Measurements from ENCODE around the gene BGN.

Gene BGN

DNA sequence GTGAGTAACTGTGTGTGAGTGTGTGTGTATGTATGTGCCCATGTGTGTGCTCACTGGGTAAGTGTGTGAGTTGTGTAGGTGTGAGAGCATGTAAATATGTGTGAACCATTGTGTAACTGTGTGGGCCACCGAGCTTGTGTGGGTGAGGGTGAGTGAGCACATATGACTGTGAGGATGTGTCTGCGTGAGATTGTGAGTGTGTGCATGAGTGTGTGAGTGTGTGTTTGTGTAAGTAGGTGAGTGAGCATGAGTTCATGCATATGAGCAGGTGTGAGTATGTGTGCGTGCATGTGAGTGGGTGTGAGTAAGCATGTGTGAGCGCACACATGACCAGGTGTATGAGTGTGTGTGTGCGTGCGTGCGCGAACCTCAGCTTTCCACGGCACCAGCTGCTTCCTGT, 21.3 kb downstream of the BGN start:
- Histone ChIP-seq H3K9ac (ENCODE audit: low read length) (no peak overlapping the region), H3K9me3 (ENCODE audit: insufficient read depth, low read length) (no peaks in the 10 kb centered on the region), H3K36me3 (ENCODE audit: low read length) (no peaks in the 10 kb centered on the region), H3K4me3 (ENCODE audit: insufficient read depth, low read length, poor library complexity, severe bottlenecking) (no peak overlapping the region), H3K27me3 (ENCODE audit: low read length) (no peaks in the 10 kb centered on the region), H3K27ac (ENCODE audit: low read depth, low read length) (no peak overlapping the region), H4K20me1 (ENCODE audit: low read depth, low read length) (no peaks in the 10 kb centered on the region), H3K79me2 (ENCODE audit: insufficient read depth, low read length) (no peaks in the 10 kb centered on the region), H2AFZ (ENCODE audit: low read depth, low read length, severe bottlenecking) (no peak overlapping the region), H3K4me2 (ENCODE audit: low read depth, low read length, poor library complexity, severe bottlenecking) (no peak overlapping the region), H3K9me2 (replicated peaks; ENCODE audit: insufficient read depth, low read length) (no peaks in the 10 kb centered on the region), H3F3A (ENCODE audit: insufficient read depth) (no peaks in the 10 kb centered on the region)
- TF ChIP-seq EZH2phosphoT487 (conservative IDR thresholded peaks at IDR 0.05; ENCODE audit: low read length), result no peak
- TF ChIP-seq, protein P1, sequence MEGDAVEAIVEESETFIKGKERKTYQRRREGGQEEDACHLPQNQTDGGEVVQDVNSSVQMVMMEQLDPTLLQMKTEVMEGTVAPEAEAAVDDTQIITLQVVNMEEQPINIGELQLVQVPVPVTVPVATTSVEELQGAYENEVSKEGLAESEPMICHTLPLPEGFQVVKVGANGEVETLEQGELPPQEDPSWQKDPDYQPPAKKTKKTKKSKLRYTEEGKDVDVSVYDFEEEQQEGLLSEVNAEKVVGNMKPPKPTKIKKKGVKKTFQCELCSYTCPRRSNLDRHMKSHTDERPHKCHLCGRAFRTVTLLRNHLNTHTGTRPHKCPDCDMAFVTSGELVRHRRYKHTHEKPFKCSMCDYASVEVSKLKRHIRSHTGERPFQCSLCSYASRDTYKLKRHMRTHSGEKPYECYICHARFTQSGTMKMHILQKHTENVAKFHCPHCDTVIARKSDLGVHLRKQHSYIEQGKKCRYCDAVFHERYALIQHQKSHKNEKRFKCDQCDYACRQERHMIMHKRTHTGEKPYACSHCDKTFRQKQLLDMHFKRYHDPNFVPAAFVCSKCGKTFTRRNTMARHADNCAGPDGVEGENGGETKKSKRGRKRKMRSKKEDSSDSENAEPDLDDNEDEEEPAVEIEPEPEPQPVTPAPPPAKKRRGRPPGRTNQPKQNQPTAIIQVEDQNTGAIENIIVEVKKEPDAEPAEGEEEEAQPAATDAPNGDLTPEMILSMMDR (IDR thresholded peaks at IDR 0.05; ENCODE audit: insufficient read depth, low read length, poor library complexity, severe bottlenecking), result no peak

DNA sequence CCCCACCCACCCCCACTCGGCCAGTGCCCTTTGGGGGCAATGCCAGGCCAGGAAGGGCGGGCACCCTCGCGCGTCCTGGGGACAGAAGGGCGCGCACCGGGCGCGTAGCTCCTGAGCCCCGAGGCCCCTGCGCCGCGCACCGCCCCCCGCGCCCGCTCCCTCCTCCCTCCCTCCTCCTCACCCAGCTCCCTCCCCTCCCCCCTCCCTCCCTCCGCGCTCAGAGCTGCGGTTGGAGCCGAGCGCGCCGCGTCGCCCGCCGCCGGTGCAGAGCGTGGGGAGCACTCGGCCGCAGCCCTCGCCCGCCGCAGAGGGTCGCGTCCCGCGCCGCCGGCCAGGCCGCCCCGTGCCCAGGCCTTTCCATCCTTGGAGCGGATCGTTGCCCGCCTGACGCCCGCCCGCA, 22.6 kb downstream of the BGN start, which contains the start of gene ATP2B3:
ATP2B3 (plus strand) TSS at position 220 of the 400 bp plus-strand sequence. CDS start 18,606 bp downstream, outside the sequence.
- Histone ChIP-seq H3K9me2 (replicated peaks; ENCODE audit: insufficient read depth, low read length) (no peaks in the 10 kb centered on the region), H3K27ac (ENCODE audit: low read depth, low read length) (no peak within 1 kb of the TSS), H3K4me2 (ENCODE audit: low read depth, low read length, poor library complexity, severe bottlenecking) (no peak within 1 kb of the TSS), H3K27me3 (ENCODE audit: low read length) (no peaks in the 10 kb centered on the region), H3K4me3 (ENCODE audit: insufficient read depth, low read length, poor library complexity, severe bottlenecking) (no peak within 1 kb of the TSS), H3K79me2 (ENCODE audit: insufficient read depth, low read length) (no peaks in the 10 kb centered on the region), H4K20me1 (ENCODE audit: low read depth, low read length) (no peaks in the 10 kb centered on the region), H2AFZ (ENCODE audit: low read depth, low read length, severe bottlenecking) (no peak within 1 kb of the TSS), H3K9ac (ENCODE audit: low read length) (no peak within 1 kb of the TSS), H3F3A (ENCODE audit: insufficient read depth) (no peaks in the 10 kb centered on the region), H3K9me3 (ENCODE audit: insufficient read depth, low read length) (no peaks in the 10 kb centered on the region), H3K36me3 (ENCODE audit: low read length) (no peaks in the 10 kb centered on the region)
- TF ChIP-seq, protein P1 (IDR thresholded peaks at IDR 0.05; ENCODE audit: insufficient read depth, low read length, poor library complexity, severe bottlenecking), result no peak
- no peak for TF ChIP-seq EZH2phosphoT487 (conservative IDR thresholded peaks at IDR 0.05; ENCODE audit: low read length)

GRCh38 chrX:153517946-153518834, 23.4 kb downstream of the BGN start:
- Histone ChIP-seq H3K27me3 (ENCODE audit: low read length) (no peaks in the 10 kb centered on the region), H3K36me3 (ENCODE audit: low read length) (no peaks in the 10 kb centered on the region), H3F3A (ENCODE audit: insufficient read depth) (no peaks in the 10 kb centered on the region), H3K4me3 (ENCODE audit: insufficient read depth, low read length, poor library complexity, severe bottlenecking) (no peak overlapping the region), H4K20me1 (ENCODE audit: low read depth, low read length) (no peaks in the 10 kb centered on the region), H3K9me2 (replicated peaks; ENCODE audit: insufficient read depth, low read length) (no peaks in the 10 kb centered on the region), H3K4me2 (ENCODE audit: low read depth, low read length, poor library complexity, severe bottlenecking) (no peak overlapping the region), H3K9me3 (ENCODE audit: insufficient read depth, low read length) (no peaks in the 10 kb centered on the region), H3K27ac (ENCODE audit: low read depth, low read length) (no peak overlapping the region), H2AFZ (ENCODE audit: low read depth, low read length, severe bottlenecking) (no peak overlapping the region), H3K79me2 (ENCODE audit: insufficient read depth, low read length) (no peaks in the 10 kb centered on the region), H3K9ac (ENCODE audit: low read length) (no peak overlapping the region)
- TF ChIP-seq, protein P1 (IDR thresholded peaks at IDR 0.05; ENCODE audit: insufficient read depth, low read length, poor library complexity, severe bottlenecking), result no peak
- TF ChIP-seq EZH2phosphoT487 (conservative IDR thresholded peaks at IDR 0.05; ENCODE audit: low read length), result no peak

Data from SU-DHL-6 (cell line).